Mammary epithelial cell (primary cell): ENCODE results near the gene DPP10.

ENCODE experiments used
- CTCF ChIP-seq, 2 donors: IDR thresholded peaks in 1 of 2; conservative IDR thresholded peaks in 1 of 2; 2 replicates each; pipeline ENCODE4 v1.5.1; 2011 to 2012; ENCODE audit warnings: inconsistent platforms in 2 of 2, low read length in 2 of 2, mild to moderate bottlenecking in 2 of 2, control low read depth in 1 of 2, low read depth in 1 of 2; ENCODE audit not compliant: insufficient read depth in 1 of 2; ENCODE audit errors: extremely low read depth in 1 of 2
- EZH2 ChIP-seq: IDR thresholded peaks from 2 replicates; pipeline ENCODE4 v1.6.1; 2012; ENCODE audit warnings: low read length, inconsistent platforms, borderline replicate concordance

DNA sequence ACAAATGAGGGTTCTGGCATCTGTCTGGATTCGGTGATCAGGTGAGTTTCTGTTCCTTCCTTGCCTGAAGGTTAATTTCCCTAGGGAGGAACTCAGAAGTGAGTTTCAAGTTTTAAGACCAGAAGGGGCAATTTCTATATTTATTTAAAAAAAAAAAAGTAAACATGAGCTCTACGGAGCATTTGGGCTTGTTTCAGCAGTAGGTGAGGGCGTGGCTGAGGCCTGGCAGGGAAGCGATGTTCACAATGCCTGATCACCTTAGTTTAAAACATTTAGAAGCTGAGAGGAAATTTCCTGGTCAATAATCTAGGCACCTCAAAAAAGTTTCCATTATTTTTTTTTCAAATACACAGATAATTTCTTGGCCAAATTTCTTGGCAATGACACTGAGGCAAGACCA, 629.1 kb downstream of the DPP10 start:
- TF ChIP-seq CTCF (conservative IDR thresholded peaks at IDR 0.05 in 1 of 2, IDR thresholded peaks at IDR 0.05 in 1 of 2; ENCODE audit: extremely low read depth in 1 of 2, insufficient read depth in 1 of 2, low read depth in 1 of 2, low read length in 2 of 2): no peak
- no peak for TF ChIP-seq EZH2
